ENCODE results near the gene JARID2. TPM values are rescaled to one million over a fixed set of nuclear protein-coding genes. Genes with fewer than 3 reads are reported as not detected.
"Not testable (repeated sequence)": the region's sequence is repeated elsewhere in the genome, so short reads cannot be mapped to it uniquely, and the experiment has no call there.

JARID2 gene
- total RNA-seq, 2 donors from 2014 or later = 10.0 to 11.2 TPM

DNA sequence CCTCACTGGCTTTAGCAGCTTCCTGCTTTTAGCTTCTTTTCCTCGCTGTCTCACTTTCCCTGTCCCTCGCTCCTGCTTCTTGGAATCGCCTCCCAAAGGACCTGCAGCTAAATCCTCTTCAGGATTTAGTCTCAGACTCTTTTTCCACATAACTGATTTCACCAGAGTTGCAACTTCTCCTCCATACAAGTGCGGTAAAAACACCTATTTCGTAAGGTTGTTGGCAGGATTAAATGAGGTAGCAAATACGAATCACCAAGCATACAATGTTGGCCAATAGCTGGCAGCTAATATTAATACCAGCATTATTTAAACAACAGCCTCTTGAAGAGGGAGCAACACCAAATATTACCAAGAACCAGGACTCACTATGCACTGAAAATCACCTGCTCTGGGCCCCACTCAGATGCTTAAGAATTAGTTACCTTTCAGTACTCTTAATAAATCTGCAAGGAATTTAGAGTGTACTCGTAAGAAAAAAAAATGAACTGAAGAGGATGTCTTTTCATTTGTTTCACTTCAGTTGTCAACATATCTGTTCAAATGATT, 293.9 kb downstream of the JARID2 start:
- DNase-seq = no peak
- ATAC-seq = no peak
- intact Hi-C loops (cut with DNase I, micrococcal nuclease) = no loop called here

DNA sequence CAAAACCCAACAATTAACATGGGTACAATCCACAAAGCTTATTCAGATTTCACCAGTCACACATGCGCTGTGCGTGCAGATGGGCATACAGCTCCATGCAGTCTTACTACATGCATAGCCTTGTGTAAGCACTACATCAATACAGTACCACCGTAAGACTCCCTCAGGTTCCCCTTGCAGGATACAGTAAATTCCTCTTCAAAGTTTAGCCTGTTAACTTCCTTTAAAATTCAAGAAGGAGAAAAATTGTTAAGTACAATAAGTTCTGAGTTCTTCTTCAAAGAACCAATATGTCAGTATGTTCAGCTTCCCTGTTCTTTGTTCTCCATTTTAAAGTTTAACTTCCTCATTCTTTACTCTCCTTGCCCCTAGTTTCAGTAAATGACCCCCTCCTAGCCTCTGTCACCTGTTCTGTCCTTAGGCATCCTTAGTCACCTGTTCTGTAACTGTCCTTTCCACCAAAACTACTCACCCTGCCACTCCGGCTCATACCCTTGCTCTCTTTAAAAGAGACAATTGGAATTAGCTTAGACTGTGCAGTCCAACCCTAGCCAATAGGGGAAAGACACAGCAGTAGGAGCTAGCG, 297.6 kb downstream of the JARID2 start:
- DNase-seq; ATAC-seq; intact Hi-C loops (cut with DNase I, micrococcal nuclease): not testable (repeated sequence)

DNA sequence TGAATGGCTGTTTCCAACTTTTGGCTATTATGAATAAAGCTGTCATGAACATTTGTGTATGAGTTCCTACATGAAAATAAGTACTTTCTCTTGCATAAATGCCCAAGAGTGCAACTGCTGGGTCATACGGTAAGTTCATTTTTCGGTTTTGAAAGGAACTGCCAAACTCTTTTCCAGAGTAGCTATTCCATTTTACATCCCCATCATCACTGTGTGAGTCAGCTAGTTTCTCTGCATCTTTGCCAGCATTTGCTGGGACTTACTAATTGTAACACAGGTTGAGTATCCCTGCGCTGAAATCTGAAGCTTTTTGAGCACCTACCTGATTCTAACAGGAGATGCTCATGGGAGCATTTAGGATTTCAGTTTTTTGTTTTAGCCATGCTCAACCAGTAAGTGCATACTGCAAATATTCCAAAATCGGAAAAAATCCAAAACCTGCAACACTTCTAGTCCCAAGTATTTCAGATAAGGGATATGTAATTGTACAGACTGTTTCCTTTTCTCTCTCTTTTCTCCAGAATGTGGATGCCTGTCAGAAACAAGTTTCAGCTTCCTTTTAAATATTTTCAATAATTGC, 298.5 kb downstream of the JARID2 start:
- DNase-seq (no peak), ATAC-seq (no peak)
- intact Hi-C loops (cut with DNase I, micrococcal nuclease) = no loop called here

DNA sequence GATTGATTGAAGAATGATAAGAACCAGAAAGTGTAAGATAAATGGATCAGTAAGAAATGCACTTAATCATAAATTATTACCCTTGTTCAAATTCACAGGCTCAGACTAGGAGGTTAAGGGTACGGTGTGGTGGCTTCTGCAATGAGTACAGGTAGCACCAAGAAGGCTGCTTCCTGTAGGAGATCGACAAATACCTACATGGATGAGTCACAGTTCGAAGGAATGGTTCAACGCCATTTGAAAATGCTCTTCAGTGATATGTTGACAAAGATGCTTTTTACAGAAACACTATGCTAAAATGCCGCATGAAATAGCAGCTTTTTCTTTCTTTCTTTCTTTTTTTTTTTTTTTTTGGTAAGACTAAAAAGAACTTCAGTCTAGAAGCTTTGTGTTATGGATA, 300.7 kb downstream of the JARID2 start:
- DNase-seq (no peak), ATAC-seq (no peak)
- intact Hi-C loops (cut with DNase I, micrococcal nuclease) = no loop called here

DNA sequence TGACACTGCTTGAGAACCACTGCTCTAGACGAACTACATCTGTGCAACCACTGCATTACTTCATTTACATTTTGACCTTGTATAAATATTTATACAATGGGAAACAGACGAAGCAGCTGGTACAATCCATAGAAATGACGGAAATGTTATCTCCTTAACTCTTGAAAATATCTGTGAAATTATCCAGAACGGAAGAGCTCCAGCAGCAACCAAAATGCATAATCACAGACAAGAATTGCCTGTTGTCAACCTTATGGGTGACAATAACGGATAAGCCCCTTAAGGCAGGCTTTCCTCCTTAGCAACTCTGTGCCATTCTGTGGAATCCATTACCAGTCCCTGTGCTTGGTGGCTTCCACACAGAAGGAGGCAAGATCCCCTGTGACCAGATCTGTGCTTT, 301.5 kb downstream of the JARID2 start:
- DNase-seq (no peak), ATAC-seq (no peak)

DNA sequence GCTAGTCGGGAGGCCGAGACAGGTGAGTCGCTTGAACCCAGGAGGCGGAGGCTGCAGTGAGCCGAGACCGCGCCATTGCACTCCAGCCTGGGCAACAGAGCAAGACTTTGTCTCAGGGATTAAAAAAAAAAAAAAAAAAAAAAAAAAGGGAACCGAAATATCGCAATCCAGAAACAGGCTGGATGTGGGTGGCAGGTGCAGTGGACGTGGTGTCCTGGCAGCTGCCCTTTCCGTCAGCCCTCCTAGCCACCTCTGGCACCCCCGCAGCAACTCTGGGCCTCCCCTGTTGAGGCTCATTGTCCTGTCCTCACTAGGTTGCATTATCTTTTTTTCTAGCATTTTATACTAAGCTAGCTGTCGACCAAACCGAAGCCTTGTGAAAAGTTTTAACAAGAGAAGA, 303.5 kb downstream of the JARID2 start:
- DNase-seq = no peak
- intact Hi-C loops (cut with DNase I, micrococcal nuclease) = no loop called here

More for the DNA sequence above, 301.5 kb downstream of the JARID2 start:
- intact Hi-C loops (cut with DNase I, micrococcal nuclease) = no loop called here

DNA sequence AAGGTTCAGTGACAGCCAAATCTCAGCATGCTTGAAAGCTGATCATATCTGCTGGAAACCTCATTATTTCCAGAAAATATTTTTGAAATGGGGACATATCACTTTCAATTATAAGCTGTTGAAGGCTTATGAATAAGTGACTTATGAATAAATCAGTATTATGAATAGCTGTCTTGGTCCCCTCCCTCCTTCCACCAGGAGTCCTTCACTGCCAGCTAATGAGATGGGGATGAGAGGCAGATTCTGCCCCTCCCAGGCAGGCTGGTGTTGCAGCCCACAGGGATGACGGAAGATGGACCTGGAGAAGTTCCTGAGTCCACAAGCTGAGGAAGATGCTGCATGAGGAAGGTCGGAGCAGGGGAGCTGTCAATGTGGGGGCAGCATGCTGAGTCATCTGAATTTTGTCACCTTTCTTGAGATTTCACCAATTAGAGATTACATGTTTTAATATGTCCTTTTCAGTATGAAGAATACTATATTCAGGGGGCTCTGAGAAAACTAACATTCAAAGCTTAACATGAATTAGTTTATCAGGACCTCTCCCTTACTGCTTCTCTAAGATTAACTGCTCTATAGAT, 304.8 kb downstream of the JARID2 start:
- intact Hi-C loops (cut with DNase I, micrococcal nuclease) = no loop called here
- ATAC-seq (no peak), DNase-seq (no peak)

More for the DNA sequence above, 303.5 kb downstream of the JARID2 start:
- no peak for ATAC-seq

DNA sequence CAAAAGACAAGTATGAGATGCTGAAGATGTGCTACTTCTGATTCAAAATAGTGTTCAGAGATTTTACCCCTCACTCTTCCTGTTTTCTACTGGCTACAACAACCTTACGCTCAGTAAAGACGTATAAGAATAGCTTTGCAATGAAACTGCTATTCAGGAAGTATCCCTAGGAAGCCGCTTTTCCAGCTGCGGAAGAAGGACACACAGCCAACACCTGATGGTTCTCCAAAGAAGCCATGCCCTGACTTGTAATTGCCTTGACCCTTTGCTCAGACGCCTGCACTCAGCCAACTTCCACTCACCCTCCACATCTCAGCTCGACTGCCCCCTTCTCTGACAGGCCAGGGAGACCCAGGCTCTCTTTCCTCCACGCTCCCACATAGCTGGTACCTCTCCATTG, 305.4 kb downstream of the JARID2 start:
- intact Hi-C loops (cut with DNase I, micrococcal nuclease) = no loop called here
- ATAC-seq (no peak), DNase-seq (no peak)

DNA sequence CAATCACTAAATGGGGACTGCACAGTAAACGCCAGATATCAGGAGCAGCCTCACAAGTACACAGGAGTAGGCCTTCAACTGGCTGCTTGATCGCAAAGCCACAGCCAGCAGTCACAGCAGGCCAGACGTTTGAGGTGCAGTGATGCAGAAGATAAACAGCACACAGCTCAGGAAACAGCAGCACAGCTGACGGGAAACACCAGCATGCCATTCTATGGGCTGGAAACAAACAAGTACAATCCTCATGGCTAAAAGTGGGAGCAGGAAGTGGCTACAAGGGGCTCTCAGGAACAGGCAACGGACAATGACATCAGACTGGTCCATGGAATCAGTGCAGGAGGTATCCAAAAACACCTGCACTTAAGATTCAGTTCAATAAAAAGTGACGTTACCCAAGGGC, 305.9 kb downstream of the JARID2 start:
- DNase-seq (no peak), ATAC-seq (no peak)
- intact Hi-C loops (cut with DNase I, micrococcal nuclease) = no loop called here

DNA sequence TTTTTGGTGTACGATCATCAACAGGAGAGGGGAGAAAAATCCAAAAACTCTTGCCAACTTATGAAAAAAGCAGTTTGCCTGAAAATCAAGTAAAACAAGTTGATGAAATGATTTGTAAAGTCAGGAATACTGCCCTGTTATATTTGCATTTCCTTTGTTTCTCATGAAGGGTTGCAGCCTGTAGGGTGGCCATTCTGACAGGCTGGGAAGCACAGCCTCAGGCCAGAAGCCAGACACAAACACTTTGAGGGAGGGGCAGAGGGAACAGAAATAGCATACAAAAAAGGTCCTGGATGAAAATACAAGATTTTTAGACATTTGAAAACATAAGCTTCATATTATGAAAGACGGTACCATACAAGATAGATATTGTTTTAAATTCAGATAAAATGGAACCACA, 307.2 kb downstream of the JARID2 start:
- ATAC-seq (no peak), DNase-seq (no peak)
- intact Hi-C loops (cut with DNase I, micrococcal nuclease) = no loop called here

DNA sequence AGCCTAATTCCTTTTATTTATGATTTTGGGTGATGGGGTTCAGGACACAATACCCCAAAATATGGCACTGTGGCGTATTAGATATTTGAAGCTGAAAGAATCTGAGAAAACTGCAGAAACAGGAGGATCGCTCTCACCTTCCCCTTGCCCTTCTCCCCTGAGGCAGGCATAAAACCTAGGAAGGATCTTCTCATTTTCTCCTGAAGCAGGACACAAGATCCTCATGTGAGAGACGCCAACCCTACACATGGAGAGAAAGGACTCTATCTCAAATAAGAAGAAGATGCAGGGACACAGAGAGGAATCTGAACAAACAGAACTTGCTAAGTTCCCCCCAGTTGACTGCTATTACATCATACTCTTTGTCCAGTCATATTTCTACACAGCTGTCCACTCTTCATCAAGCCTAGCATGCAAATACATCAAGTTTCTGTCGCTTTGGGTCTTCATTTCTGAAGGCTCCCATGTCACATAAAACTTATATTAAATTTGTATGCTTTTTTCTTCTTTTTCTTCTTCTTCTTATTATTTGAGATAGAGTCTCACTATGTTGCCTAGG, 307.9 kb downstream of the JARID2 start:
- intact Hi-C loops (cut with DNase I, micrococcal nuclease) = no loop called here
- no peak for DNase-seq
- no peak for ATAC-seq

DNA sequence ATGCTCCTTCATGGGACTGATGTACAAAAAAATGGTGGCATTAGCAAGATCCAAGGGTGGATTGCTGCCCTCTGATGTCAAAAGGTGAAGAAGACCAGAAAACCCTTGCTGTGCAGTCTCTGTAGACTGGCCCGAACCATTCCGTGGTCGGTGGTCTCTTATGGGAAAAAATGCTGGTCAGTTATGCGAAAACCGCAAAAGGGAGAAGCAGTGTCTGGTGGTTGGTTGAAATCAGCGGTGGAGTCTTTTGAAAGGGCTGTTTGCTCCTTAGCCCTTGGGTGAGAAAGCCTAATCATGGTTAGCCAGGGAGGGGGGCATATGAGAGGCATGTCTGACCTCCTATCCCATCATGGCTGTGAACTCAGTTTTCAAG, 308.8 kb downstream of the JARID2 start:
- DNase-seq (no peak), ATAC-seq (no peak)
- intact Hi-C loops (cut with DNase I, micrococcal nuclease) = no loop called here

DNA sequence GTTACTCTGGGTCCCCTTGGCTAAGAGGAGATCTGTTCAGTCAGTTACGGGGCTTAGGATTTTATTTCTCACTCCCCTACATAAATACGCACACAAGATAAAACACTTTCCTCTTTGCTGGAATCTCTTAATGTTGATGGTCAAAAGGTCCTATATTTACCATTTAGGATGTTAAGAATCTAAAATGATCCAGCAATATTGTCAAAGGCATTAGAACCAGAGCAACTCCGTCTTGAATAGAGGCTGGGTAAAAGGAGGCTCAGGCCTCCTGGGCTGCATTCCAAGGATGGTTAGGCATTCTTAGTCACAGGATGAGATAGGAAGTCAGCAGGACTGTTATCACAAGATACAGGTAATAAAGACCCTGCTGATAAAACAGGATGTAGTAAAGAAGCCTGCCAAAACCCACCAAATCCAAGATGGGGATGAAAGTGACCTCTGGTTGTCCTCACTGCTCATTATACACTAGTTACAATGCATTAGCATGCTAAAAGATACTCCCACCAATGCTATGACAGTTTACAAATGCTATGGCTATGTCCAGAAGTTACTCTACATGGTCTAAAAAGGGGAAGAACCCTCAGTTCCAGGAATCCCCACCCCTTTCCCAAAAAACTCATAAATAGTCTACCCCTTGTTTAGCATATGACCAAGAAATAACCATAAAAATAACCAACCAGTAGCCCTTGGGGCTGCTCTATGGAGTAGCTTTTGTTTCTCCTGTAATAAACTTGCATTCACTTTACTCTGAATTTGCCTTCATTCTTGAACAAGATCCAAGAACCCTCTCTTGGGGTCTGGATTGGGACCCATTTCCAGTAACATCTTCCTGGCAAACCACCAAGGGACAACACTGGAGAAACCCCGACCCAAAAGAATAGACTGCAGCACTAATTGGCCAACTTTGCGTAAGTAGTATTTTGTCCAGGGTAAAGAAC, 309.5 kb downstream of the JARID2 start:
- intact Hi-C loops (cut with DNase I, micrococcal nuclease) = no loop called here
- no peak for DNase-seq
- no peak for ATAC-seq

DNA sequence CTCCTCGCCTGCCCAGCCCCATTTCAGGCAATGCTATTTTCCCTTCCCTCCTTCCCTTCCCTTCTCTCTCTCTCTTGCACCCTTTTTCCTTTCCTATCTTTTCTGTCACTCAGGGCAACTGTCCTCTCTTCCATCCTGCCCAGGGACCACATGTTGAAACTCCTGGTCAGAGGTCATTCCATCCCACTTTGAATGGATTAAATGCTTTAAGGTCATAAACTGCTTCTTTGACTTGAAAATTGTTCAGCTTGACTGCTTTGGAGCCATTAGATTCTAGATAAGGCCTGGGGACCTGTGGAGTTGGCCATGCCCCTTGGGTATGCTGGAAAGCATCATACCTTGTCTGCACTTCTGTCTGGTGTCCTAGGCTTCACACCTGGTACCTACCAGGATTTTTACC, 310.8 kb downstream of the JARID2 start:
- intact Hi-C loops (cut with DNase I, micrococcal nuclease) = no loop called here
- DNase-seq (no peak), ATAC-seq (no peak)

DNA sequence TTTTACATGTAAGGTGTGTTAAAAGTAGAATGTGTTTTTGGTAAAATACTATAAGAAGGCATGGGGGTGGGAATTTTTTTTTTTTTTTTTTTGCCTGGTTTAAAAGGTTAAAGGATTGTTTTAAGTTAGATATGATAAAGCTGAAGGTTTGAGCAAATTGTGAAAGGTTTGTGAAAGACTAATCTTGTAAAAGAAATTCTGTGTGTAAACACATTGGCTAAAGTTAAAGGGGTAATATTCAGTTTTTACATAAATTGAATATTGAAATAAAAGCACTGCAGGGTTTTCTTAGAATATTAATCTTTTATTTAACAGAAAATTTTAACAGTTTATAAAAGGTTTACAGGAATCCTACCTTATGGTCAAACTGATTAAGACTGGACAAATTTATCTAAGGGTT, 311.3 kb downstream of the JARID2 start:
- no peak for ATAC-seq
- intact Hi-C loops (cut with DNase I, micrococcal nuclease) = no loop called here

DNA sequence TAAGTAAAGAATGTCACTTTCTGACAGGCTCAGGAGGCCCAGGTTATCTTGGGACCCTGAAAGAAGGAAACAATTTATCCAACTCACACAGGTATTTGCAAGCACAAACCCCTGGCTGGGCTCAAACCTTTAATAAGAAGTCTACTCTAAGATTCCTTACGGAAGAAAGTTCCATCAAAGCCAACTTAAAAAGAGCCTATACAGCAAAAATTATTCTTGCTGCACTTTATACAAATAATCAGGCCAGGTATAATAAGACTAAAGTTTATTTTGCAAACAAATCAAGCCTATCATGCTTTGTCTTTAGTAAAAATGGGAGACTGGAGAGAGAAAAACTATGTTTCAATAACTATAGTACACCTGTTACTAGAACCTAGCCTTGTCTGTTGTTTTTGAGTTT, 314.8 kb downstream of the JARID2 start:
- intact Hi-C loops (cut with DNase I, micrococcal nuclease) = no loop called here
- ATAC-seq = no peak
- DNase-seq = no peak

More for the DNA sequence above, 311.3 kb downstream of the JARID2 start:
- DNase-seq = no peak

DNA sequence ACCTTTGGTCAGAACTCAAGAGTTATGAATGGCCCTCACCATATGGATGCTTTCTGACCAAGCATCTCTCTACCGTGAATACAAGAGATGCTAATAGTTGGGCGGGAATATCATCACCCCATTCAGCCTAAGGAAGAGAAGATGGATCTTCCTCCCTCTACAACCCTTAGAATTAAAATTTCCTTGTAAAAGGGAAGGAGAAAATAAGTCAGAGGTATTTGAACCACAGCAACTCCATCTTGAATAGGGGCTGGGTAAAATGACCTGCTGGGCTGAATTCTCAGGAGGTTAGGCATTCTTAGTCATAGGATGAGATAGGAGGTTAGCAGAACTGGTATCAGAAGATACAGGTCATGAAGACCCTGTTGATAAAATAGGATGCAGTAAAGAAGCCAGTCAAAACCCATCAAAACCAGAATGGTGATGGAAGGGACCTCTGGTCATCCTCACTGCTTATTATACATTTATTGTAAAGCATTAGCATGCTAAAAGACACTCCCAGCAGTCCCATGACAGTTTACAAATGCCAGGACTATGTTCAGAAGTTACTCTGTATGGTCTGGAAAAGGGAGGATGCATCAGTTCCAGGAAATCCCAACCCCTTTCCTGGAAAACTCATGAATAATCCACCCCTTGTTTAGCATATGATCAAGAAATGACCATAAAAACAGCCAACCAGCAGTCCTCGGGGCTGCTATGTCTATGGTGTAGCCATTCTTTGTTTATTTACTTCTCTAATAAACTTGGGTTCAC, 315.8 kb downstream of the JARID2 start:
- DNase-seq (no peak), ATAC-seq (no peak)
- intact Hi-C loops (cut with DNase I, micrococcal nuclease) = no loop called here

DNA sequence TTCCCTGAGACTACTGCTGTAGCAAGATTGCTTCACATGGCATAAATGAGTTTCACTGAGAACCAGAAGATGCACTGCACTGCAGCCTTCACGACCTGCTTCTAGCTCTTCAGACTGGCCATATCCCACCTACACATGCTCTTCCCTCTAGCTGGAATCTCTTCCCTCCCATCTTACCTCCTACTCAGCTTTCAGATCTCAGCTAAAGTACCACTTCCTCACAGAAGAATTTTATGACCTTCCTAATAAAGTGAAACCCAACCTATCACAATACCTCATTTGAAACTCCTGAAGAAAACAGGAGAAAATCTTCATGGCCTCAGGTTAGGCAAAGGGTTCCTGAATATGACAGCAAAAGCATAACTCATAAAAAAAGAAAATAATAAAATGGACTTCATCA, 317.1 kb downstream of the JARID2 start:
- intact Hi-C loops (cut with DNase I, micrococcal nuclease) = no loop called here
- ATAC-seq = no peak
- no peak for DNase-seq

Data from left colon (tissue), 2 donors.